GM18858 (cell line): Measurements from ENCODE around the gene LRMDA.

ENCODE experiments used
- ATAC-seq: cut with Tn5 transposase; IDR thresholded peaks from one replicate; pipeline ENCODE4 v1.9.1; 2021; ENCODE audit not compliant: unreplicated experiment

Gene LRMDA

GRCh38 chr10:75694269-75694668 is 262.8 kb downstream of the LRMDA start:
- ATAC-seq: no peak

GRCh38 chr10:75694790-75695189 is 263.4 kb downstream of the LRMDA start:
- ATAC-seq: no peak

GRCh38 chr10:75695994-75696393 is 264.6 kb downstream of the LRMDA start:
- ATAC-seq: no peak

DNA sequence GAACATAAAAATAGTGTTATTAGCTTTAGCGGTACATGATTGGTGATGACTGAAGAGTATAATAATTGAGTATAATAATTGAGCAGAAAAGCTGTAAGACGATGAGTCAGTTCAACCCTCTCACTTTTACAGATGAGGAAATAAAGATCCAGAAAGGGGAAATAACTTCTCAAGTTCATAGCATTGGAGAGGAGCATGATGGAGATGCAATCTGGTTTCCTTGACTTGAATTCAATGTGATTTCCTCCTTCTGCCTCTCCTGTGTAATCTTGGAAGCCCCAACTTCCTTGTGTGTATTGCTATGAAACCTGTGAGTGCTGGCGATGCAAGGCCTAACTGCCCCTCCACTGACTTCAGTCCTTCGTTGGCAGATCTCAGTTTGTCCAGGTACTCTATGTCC is 265.1 kb downstream of the LRMDA start:
- no peak for ATAC-seq

- ATAC-seq: no peak
Measured at GRCh38 chr10:75703191-75703854, 271.9 kb downstream of the LRMDA start.

- ATAC-seq: no peak
Measured at GRCh38 chr10:75705426-75705825, 274.0 kb downstream of the LRMDA start.

DNA sequence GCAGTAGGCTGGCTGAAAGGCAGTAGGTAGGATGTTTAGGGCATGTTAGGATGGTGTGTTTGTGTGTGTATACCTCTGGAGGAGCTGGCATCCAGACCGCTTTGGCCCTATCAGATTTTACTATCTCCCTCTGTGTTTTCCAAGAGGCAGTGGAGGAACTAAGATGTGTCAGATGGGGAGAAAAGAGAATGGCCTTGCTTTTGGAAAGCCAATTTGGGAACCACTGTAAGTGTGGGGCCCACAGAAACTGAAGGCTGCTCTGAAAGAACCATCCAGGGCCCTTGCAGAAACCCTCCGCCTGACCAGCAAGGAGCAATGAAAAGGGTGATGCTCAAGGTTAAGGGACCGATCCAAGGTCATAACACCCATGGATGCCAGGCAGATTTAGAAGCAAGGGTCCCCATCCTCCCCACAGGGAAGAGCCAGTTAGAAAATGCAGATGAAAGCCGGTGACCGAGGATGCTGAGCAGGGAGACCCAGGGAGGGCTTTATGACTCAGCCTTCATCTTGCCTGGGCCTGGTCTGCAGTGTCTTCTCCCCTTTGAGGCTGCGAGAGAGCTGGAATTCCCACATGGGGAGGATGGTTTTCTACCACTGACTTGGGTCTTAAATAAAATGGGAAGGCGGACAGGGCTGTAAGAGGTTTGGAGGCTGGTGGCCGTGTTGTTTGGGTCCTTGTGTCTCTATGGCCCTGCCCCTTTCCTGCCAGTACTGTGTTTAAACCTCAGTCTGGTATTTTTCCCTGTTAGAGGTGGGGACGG is 275.8 kb downstream of the LRMDA start:
- no peak for ATAC-seq

DNA sequence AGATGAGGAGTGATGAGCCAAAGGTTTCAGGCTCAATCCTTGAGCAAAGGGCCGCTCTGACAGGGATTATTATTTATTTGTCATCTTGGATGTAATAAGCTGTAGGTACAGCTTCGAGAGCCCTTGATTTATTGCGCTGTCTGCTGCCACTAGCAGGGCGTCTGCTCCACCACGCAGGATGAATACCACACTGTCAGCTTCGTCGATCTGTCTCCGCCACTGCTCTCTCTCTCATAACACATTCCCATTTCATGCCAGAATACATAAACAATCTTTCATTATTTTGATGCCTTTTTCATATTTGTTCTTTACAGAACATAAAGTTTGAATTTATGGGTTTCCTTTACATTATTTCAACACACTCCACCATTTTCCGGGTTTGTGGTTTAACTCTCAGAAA is 276.6 kb downstream of the LRMDA start:
- ATAC-seq: no peak

- no peak for ATAC-seq
Measured at GRCh38 chr10:75709245-75709644, 277.8 kb downstream of the LRMDA start.

- ATAC-seq: no peak
Measured at GRCh38 chr10:75709811-75710210, 278.4 kb downstream of the LRMDA start.

DNA sequence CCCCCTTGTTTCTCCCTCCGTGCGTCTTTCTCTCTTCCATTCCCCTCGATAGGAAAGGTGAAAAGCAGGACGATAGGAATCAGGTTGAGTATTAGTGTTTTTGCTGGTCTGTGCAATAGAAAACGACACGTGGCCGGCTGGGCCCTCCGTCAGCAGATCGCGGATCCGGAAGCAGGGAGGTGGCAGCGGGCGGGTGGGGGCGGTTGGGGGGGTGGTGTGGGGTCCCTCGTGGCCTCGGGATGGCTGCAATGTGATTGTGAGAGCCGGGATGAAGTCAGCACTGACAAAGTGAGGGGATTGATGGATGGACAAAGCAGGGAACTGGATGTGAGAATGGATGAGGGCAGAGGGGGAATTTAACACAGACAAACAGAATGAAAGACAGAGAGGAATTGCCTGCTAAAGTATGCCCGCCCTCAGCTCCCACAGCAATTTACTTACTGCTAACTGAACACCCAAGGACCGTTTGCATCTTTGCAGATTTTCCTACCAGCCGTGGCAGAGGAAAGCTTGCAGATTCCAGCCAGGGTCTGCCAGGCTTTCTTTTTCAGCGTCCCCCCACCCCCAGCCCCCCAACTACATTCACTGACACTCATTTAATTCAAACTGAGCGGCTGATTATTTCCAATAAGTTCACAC is 280.9 kb downstream of the LRMDA start:
- no peak for ATAC-seq

GRCh38 chr10:75716506-75716905 is 285.1 kb downstream of the LRMDA start:
- ATAC-seq: no peak

DNA sequence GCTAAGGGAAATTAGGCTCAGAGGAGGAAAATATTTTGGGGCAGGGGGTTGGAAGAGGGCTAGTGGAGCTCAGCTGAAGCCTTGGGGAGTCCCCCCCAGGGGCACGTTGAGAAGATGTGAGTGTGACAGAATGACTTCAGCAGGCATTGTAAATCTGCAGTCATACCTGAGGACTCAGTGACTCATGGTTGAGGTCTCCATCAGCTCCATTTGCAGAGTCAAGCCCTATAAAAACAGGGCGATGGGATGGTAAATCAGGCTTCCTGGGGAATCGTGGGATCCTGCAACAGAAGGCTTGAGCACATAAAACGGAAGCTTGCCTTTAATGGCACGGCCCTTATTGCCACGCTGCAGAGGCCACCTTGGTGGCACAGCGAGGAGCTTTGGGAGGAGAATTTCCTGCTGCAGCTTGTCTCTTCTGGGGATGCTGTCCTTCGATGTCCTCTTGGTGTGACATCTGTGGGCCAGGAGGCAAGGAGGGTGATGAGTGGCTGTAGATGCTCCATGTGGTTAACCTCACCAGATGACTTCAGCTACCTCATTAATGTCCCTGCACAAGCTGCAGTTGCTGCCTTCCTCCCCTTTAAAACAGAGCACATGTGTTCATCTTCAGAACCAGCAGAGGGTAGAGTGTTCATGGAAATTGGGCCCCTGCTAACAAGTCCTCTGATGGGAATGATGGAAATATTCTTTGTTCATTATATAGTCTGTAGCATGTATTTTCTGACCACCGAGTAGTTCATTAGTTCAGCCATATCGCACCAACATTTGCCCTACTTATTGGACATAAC is 285.9 kb downstream of the LRMDA start:
- ATAC-seq: no peak

DNA sequence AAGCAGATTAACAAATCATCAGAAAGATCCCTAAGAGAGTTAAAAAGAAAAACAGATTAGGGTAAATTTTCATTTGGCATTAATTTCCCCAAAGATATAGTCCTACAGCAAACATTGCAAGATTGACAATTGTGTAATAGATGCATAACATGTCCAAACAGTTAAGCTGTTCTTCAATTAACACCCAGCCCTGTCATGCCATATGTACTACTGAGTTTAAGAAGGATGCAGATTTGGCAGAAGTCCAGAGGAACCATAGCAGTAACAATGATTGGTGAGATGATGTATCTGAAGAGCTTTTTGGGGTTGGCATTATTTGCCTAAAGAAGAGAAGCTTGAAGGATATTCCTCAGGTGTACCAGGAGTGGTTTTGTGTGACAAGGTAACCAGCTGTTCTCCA is 287.6 kb downstream of the LRMDA start:
- ATAC-seq: no peak

GRCh38 chr10:75720157-75720556 is 288.7 kb downstream of the LRMDA start:
- no peak for ATAC-seq

DNA sequence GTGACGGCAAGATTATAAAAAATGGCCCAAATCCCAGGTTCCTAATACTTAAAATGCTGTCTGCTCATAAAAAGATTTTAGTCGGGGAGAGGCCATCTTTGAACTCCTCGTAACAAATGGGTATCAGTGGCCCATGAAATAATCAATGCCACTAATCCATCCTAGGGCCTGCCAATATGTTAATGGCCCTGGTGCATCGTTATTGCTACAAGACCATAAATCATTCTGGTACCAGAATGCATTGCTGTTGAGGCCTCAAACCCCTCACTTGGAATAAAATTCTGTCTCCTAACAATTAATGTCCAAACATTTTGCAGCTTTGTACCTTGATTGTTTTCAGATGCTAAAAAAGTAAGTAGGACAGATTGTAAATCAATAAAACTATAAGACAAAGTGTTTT is 290.6 kb downstream of the LRMDA start:
- no peak for ATAC-seq

- ATAC-seq: no peak
Measured at GRCh38 chr10:75722609-75723008, 291.2 kb downstream of the LRMDA start.

- no peak for ATAC-seq
Measured at GRCh38 chr10:75723319-75723980, 292.0 kb downstream of the LRMDA start.

DNA sequence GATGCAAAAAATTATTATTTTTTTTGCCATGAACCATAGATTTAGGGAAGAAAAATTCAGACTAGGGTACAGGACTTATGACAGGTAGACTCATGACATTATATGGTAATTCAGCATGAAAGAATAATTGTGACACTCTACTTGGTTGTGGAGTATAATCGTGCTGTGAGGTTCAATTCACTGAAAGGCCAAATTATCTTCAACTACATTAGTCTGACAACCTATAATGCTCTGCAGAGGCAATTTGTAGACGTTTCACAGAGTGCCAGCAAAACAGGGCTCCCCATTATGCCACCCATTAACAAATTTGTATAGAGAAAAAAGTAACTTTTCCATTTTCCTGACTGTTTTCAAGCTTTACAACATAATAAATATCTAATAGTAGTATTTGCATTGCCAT is 292.6 kb downstream of the LRMDA start:
- no peak for ATAC-seq

DNA sequence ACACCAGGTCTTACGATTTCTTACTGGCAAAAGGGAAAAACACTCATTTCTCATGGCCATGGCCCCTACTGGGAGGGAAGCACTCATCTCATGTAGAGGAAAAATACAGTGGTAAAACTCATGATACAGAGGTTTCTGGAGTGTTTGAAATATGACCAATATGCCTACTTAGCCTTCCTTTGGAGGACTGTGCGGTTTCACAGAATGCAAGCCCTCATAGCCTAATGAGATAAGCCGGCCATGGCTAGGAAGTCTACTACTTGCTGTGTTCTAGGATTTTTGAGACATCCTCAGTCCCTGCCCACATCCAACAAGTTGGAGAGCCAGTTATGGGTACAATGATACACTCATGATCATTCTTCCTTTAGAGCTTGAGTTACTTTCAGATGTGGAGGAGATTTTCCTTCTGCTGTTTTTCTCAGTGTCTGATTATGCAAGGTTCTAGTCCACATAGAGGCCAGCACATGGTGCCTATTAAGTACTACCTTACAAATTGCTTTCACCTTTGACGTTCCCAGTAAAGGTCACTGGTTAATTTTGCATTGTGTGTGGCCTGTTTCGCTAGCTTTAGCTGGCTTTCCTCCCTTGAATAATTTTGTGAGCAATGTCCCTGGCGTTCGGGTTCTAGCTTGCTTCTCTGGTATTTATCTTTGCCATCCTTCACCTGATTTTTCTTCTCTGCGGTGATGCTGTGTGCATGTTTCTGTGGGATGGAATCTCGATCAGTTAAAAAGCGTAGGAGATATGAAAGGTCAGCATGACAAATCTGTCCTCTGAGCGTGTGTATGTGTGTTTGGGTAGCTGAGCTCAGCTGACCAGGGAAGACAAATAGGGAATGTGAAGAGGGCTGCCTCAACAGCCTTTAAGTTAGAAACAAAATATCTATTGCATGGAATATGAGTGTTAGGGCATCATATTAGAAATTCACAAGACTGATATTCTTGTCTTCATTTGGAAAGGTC is 295.4 kb downstream of the LRMDA start:
- ATAC-seq: no peak
